Measurements from ENCODE around the gene COL8A1. TPM values are rescaled to one million over a fixed set of nuclear protein-coding genes. Genes with fewer than 3 reads are reported as not detected.
"Not testable (repeated sequence)": the region's sequence is repeated elsewhere in the genome, so short reads cannot be mapped to it uniquely, and the experiment has no call there.

Gene COL8A1
- total RNA-seq, 1 experiment from 2014 or later: 0.07 TPM

DNA sequence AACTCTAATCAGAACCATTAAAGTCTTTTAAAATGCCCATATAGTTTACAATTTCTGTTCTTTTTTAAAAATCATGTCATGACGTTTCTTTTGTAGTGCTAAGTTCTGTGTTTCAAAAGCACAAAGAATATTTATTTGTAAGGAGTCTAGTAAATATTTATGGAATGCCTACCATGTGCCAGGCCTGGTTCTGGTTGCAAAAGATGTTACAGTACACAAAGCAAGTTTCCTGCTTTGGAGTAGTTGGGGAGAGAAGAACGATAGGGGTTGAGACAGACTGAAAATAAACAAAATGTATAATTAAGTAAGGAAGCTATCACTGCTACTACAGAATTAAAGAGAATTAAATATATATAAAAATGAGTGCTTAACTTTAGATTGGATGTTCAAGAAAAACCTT is 92.5 kb downstream of the COL8A1 start (continued):
- TF ChIP-seq TCF7L2 (IDR thresholded peaks at IDR 0.05; ENCODE audit: borderline replicate concordance, extremely low read depth, insufficient read depth, insufficient read length) (no peak), SRF (IDR thresholded peaks at IDR 0.05; ENCODE audit: low read depth) (no peak)

DNA sequence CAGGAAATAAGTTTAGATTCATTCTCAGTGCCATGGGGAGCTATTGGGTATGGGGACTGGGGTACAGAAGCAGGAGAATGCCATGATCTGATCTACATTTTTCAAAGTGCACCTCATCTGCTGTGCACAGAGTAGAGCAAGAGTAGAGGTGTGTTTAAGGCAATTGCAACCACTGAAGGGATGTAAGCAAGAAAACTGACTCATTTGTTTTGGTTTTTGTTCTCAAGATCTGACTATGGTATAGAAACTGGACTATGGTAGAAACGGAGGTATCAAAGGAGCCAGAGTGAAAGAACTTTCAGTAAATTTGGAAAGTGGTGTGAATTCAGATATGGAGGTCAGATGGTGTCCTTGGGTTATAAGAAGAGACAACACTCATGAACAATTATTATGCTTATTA is 93.1 kb downstream of the COL8A1 start:
- peaks cover 24% of the 10 kb centered on the region for H3K27me3 ChIP-seq (ENCODE audit: insufficient read depth, low read length)
- TF ChIP-seq RAD21 (IDR thresholded peaks at IDR 0.05; ENCODE audit: low read depth) (no peak), ELF1 (IDR thresholded peaks at IDR 0.05; ENCODE audit: borderline replicate concordance, low read depth) (no peak), CEBPB (IDR thresholded peaks at IDR 0.05; ENCODE audit: low read depth) (no peak), ZFX (IDR thresholded peaks at IDR 0.05) (no peak), SP1 (IDR thresholded peaks at IDR 0.05; ENCODE audit: low read depth) (no peak), EZH2phosphoT487 (IDR thresholded peaks at IDR 0.05; ENCODE audit: borderline replicate concordance) (no peak), CBX3 (IDR thresholded peaks at IDR 0.05; ENCODE audit: low read depth) (no peak), ZNF274 (IDR thresholded peaks at IDR 0.05; ENCODE audit: low read depth, low read length) (no peak), FOSL1 (IDR thresholded peaks at IDR 0.05; ENCODE audit: low read depth) (no peak)
- TF ChIP-seq, protein P1, sequence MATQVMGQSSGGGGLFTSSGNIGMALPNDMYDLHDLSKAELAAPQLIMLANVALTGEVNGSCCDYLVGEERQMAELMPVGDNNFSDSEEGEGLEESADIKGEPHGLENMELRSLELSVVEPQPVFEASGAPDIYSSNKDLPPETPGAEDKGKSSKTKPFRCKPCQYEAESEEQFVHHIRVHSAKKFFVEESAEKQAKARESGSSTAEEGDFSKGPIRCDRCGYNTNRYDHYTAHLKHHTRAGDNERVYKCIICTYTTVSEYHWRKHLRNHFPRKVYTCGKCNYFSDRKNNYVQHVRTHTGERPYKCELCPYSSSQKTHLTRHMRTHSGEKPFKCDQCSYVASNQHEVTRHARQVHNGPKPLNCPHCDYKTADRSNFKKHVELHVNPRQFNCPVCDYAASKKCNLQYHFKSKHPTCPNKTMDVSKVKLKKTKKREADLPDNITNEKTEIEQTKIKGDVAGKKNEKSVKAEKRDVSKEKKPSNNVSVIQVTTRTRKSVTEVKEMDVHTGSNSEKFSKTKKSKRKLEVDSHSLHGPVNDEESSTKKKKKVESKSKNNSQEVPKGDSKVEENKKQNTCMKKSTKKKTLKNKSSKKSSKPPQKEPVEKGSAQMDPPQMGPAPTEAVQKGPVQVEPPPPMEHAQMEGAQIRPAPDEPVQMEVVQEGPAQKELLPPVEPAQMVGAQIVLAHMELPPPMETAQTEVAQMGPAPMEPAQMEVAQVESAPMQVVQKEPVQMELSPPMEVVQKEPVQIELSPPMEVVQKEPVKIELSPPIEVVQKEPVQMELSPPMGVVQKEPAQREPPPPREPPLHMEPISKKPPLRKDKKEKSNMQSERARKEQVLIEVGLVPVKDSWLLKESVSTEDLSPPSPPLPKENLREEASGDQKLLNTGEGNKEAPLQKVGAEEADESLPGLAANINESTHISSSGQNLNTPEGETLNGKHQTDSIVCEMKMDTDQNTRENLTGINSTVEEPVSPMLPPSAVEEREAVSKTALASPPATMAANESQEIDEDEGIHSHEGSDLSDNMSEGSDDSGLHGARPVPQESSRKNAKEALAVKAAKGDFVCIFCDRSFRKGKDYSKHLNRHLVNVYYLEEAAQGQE (IDR thresholded peaks at IDR 0.05; ENCODE audit: low read depth): no peak
- TF ChIP-seq, protein P2, sequence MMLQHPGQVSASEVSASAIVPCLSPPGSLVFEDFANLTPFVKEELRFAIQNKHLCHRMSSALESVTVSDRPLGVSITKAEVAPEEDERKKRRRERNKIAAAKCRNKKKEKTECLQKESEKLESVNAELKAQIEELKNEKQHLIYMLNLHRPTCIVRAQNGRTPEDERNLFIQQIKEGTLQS (IDR thresholded peaks at IDR 0.05): no peak
- CTCF ChIA-PET: no interaction called here
- ATAC-seq (no peak), DNase-seq (ENCODE audit: low read depth, low spot score) (no peak)
- POLR2A ChIA-PET: no interaction called here
- H3K4me3 ChIP-seq (replicated peaks in 1 of 2; ENCODE audit: low read depth in 1 of 2, low read length in 2 of 2): no peak overlapping the region
- no peak overlapping the region for H3K27ac ChIP-seq (ENCODE audit: low read depth, low read length)
- H4K20me1 ChIP-seq (ENCODE audit: insufficient read depth): no peaks in the 10 kb centered on the region
- no peak overlapping the region for H3K4me2 ChIP-seq (ENCODE audit: low read length)
- H3K36me3 ChIP-seq (ENCODE audit: control insufficient read depth in 1 of 2, insufficient read depth in 2 of 2, low read length in 2 of 2): no peaks in the 10 kb centered on the region
- no peaks in the 10 kb centered on the region for H3K79me2 ChIP-seq (ENCODE audit: insufficient read depth, low read length)
- intact Hi-C loops (cut with micrococcal nuclease): no loop called here
- H3K9me2 ChIP-seq (ENCODE audit: insufficient read depth): no peaks in the 10 kb centered on the region
- no peak overlapping the region for H2AFZ ChIP-seq (ENCODE audit: low read depth, low read length, poor library complexity, severe bottlenecking)
- H3K4me1 ChIP-seq (ENCODE audit: control insufficient read depth in 1 of 2, insufficient read depth in 2 of 2, low read length in 2 of 2): no peaks in the 10 kb centered on the region
- RAD21 ChIA-PET (ENCODE audit: low non-redundant PET in 1 of 2, low total read pairs in 2 of 2, uncharacterized antibody in 2 of 2, unreplicated experiment in 2 of 2): no interaction called here
- H3K9me3 ChIP-seq (ENCODE audit: control insufficient read depth in 1 of 2, insufficient read depth in 1 of 2, low read depth in 1 of 2, low read length in 2 of 2): no peaks in the 10 kb centered on the region
- no peak overlapping the region for H3K9ac ChIP-seq (ENCODE audit: low read length)
- BruUV-seq (replicated peaks): no TSS peak

DNA sequence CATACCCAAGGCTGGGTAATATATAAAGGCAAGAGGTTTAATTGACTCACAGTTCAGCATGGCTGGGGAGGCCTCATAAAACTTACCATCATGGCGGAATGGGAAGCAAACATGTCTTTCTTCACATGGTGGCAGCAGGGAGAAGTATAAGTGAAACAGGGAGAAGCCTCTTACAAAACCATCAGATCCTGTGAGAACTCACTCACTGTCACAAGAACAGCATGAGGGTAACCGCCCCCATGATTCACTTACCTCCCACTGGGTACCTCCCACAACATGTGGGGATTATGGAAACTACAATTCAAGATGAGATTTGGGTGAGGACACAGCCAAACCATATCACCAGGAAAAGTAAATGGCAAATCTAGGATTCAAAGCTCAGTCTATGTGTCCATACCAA is 102.0 kb downstream of the COL8A1 start:
- BruUV-seq (replicated peaks); H3K9me3 ChIP-seq (ENCODE audit: control insufficient read depth in 1 of 2, insufficient read depth in 1 of 2, low read depth in 1 of 2, low read length in 2 of 2); RAD21 ChIA-PET (ENCODE audit: low non-redundant PET in 1 of 2, low total read pairs in 2 of 2, uncharacterized antibody in 2 of 2, unreplicated experiment in 2 of 2); H3K79me2 ChIP-seq (ENCODE audit: insufficient read depth, low read length); H3K27ac ChIP-seq (ENCODE audit: low read depth, low read length); DNase-seq (ENCODE audit: low read depth, low spot score); intact Hi-C loops (cut with micrococcal nuclease); H4K20me1 ChIP-seq (ENCODE audit: insufficient read depth); H3K4me3 ChIP-seq (replicated peaks in 1 of 2; ENCODE audit: low read depth in 1 of 2, low read length in 2 of 2); H3K9ac ChIP-seq (ENCODE audit: low read length); ATAC-seq; H2AFZ ChIP-seq (ENCODE audit: low read depth, low read length, poor library complexity, severe bottlenecking); H3K4me2 ChIP-seq (ENCODE audit: low read length); H3K27me3 ChIP-seq (ENCODE audit: insufficient read depth, low read length); H3K36me3 ChIP-seq (ENCODE audit: control insufficient read depth in 1 of 2, insufficient read depth in 2 of 2, low read length in 2 of 2); H3K4me1 ChIP-seq (ENCODE audit: control insufficient read depth in 1 of 2, insufficient read depth in 2 of 2, low read length in 2 of 2); H3K9me2 ChIP-seq (ENCODE audit: insufficient read depth): not testable (repeated sequence)
- CTCF ChIA-PET: interaction anchor here (0.9 kb wide), 1 partner anchor 14 kb away, joined by 4 read pairs; no protein-coding TSS in a partner anchor
- POLR2A ChIA-PET: interaction anchor here (0.7 kb wide), 1 partner anchor 908 kb away, joined by 3 read pairs; no protein-coding TSS in a partner anchor

All from HCT116 (cell line).